GM18861 (cell line): ENCODE results near the gene CMIP.
A peak's percentile ranks its signal among the peaks of the same experiment; 100 is the strongest.
"Not testable (repeated sequence)": the region's sequence is repeated elsewhere in the genome, so short reads cannot be mapped to it uniquely, and the experiment has no call there.

Experiments used
- ATAC-seq: cut with Tn5 transposase; IDR thresholded peaks from one replicate; pipeline ENCODE4 v1.9.1; 2021; ENCODE audit not compliant: unreplicated experiment

CMIP gene

DNA sequence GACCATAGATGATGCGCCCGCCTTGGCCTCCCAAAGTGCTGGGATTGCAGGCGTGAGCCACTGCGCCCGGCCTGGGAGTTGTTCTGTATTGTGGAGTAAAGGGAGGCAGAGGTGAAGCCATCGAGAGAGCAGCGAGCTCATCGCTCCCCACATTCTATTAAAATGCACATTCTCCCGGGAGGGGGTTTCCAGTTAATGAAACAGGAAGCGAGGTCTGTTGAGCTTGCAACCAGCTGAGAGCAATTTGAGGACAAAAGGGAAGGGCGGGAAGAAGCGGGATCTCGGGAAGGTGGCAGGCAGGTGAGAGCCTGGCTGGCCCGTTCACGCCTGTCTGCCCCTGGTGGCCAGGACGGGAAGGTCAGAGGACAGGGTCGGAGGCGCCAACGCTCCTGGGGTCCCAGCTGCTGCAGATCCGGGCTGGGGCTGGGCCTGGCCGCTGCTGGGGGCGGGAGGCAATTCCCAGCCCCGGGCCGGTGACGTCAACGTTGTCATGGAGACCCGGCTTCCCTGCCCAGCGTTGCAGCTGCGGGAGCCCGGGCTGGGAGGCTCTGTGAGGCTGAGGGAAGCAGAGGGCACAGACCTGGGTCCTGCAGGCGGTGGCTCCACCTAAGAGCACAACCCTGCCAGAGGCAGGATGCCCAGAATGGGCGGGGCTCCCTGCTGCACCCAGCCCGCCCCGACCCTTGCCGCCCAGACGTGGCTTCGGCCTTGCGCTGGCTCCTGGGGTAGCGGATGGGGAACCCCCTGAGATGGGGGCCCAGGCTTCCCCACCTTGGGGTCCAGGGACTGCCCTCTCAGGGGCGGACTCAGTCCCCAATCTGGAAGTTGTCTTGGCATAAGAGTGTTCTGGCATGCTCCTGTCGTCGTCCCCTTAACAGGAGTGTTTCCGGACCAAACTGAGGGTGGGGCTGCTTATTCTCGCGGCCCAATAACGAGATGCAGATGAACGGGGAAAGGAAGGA, 285.8 kb downstream of the CMIP start:
- no peak for ATAC-seq

GRCh38 chr16:81731649-81732048, 287.0 kb downstream of the CMIP start:
- ATAC-seq = no peak

- no peak for ATAC-seq
Observed at GRCh38 chr16:81732699-81733098, 288.1 kb downstream of the CMIP start.

DNA sequence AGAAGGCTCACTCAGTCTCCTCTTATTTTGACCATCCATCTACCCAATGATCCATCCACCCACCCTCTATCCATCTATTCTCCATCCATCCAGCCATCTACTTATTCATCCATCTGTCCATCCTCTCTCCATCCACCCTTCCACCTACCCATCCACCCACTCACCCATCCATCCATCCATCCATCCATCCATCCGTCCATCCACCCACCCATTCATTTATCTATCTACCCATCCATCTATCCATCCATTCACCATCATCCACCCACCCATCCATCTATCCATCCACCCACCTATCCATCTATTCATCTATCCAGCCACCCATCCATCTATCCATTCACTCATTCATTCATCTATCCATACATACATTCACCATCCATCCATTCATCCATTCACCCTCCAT, 288.7 kb downstream of the CMIP start:
- ATAC-seq = no peak

DNA sequence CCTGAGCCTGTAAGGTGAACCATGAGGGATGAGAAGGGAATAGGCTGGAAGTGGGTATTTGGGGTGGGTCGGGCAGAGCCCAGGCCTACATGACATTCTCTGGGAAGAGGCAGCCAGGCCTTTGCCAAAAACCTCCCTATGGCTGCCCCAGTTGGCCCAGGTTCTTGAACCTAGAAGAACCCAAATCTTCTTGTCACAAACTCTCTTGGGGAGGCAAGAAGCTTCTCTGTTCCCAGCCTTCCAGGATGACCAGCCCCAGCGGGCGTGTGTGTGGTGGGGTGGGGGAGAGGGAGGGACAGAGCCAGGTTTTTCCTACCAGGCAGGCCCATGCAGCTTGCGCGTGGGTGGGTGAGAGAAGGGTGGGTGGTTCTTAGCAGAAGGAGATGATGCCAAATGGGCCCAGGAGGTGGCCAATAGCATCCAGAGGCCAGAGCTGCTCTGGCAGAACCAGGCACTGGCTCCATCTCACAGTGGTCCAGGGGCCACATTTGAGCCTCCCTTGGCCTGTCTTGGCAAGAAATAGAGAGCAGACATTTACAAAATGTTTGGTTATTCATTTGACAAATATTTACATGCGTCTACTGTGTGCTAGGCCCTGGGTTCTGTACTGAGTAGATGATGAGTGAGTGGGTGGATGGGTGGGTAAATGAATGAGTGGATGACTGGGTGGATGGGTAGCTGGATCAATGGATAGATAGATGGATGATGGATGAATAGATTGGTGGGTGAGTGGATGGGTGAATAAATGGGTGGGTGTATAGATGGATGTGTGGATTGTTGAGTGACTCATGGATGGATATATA, 290.2 kb downstream of the CMIP start:
- ATAC-seq = no peak

DNA sequence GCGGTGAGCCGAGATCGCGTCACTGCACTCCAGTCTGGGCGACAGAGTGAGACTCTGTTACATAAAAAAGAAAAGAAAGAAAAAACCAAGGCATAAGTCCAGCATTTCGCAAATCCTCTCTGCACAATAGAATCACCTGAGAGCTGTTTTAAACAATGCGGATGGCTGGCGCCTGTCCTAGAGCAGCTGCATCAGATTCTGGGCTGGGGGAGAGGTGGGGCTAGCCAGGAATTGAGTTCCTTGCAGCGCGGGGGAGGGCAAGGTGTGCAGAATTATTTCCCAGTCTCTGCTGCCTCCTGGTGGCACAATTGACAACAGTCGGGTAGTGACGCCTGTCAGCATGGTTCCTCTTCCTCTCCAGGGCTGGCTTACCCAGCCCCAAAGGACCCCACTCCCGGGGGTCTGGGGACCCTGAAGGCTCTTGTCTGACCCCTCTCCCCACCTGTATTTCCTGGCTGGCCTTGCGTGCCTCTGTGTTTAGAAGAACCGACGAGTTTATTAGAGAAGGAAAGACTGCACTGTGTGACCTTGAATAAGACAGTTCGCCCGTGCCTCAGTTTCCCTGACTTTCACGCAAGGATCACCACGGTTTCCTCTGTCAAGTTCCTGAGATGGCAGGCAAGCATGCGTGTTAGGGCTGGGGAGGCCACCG, 293.4 kb downstream of the CMIP start:
- ATAC-seq = no peak

GRCh38 chr16:81738783-81739496, 294.3 kb downstream of the CMIP start:
- peak; percentile 30 for ATAC-seq

- no peak for ATAC-seq
Observed at GRCh38 chr16:81739503-81739902, 294.9 kb downstream of the CMIP start.

DNA sequence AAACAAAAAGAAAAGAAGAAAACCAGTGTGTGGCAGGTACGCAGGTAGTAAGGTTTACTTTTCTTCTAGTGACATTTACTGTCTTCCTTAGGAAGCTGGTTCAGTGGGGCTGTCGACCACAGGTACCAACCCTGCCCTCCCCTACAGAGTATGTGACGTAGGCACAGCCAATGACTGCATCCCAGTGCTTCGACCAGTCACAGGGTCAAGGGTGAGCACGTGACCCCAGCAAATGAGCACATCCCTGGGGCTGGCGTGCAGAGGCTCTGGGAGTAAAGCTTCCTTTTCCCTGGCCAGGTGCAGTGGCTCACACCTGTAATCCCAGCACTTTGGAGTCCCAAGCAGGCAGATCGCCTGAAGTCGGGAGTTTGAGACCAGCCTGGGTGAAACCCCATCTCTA, 295.6 kb downstream of the CMIP start:
- peak; percentile 77 for ATAC-seq

GRCh38 chr16:81741430-81741770, 296.8 kb downstream of the CMIP start:
- ATAC-seq = not testable (repeated sequence)

DNA sequence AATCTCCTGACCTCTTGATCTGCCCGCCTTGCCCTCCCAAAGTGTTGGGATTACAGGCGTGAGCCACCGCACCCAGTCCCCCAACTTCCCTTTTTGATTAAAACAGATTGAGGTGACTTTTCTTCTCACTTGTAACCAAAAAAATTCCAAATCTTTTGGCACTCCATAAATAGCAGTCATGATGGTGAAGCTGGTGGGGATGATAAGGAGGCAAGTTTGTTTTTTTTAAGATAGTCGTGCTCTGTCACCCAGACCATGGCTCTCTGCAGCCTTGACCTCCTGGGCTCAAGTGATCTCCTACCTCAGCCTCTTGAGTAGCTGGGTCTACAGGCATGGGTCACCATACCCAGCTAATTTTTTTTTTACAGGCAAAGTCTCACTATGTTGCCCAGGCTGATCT, 299.8 kb downstream of the CMIP start:
- ATAC-seq = no peak

- ATAC-seq = no peak
Observed at GRCh38 chr16:81744911-81745310, 300.3 kb downstream of the CMIP start.

DNA sequence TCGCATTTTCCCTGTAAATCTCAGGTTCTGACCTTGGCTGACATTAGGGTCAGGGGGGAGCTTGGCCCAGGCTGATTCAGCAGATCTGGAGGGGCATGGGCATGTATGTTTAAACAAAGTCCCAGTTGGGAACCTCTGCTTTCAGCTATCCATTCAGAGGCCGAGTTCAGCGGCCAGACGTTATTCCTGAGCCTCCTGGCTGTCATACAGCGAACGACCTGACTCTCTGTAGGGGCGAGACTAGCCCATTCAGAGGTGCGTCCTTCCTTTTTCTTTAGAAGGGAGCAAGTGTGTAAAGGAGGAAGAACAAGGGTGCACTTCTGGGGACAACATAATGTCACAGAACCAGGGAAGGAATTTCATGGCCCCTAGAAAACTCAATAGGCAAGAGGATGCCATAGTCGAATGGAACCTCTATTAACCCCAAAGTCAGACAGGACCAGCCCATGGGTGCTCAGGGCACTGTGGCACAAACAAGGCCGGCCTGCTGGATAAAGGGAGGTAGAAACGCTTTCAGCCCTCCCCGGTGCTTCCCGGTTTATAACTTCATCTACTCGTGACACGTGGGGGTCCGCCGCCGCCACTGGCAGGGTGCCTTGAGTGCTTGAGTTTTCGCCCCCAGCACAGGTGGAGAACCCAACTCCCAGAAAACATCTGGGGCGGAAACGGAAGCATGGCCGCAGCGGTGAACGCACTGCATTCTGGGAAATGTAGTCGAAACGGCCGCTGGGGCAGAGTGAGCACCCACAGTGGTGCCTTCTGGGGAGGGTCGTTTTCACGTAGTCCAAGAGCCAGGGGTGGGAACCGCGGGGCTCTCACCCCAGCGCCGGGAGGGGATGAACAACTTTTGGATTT, 301.3 kb downstream of the CMIP start:
- peak; percentile 57 for ATAC-seq

DNA sequence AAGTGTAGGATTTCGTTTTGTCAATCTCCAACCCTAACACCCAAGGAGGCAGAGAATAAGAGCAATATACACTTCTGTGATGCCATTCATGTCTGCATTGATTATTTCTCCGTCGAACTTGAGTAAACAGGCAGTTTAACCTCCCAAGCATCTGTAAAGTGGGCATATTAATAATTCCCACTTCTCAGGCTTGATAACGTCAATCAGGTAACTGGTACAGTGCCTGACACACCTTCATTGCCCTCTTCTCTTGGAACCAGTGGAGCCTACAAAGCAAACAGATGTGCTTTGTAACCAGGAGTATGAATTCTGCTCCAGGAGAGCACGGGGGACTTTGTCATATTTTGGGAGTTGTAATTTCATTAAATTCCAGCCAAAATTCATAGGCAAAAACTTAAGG, 302.0 kb downstream of the CMIP start:
- no peak for ATAC-seq

DNA sequence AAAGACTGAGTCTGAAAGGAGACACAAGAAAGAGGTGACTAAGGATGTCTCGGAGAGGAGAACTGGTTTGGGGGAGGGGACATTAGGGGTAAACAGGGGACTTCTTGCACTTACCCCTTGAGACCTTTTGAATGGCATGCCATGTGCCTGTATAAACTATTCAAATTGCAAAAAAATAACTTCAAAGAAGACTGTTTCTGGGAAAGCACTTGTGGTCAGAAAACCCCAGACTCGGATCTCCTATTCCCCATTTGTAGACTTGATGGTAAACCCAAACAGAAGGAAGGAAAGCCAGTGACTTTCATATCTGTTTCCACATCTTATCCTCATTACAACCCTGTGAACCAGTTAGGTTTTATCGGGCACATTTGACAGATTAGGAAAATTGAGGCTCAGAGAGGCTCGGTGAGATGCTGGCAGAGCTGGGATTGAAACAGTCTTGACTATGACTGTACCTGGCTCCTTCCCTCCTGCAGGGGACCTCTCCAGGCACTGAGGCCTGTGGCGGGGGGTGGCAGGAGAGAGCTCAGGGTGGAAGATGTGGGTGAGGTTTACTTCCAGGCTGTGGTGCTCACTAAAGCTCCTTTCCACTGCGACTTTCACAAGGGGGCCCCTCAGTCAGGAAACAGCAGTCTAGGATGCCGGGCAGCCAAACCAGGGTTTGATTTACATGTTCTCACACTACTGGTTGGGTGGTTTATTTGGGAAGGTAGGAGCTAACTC, 304.0 kb downstream of the CMIP start:
- no peak for ATAC-seq

GRCh38 chr16:81752225-81752875, 307.7 kb downstream of the CMIP start:
- ATAC-seq = peak; percentile 81

DNA sequence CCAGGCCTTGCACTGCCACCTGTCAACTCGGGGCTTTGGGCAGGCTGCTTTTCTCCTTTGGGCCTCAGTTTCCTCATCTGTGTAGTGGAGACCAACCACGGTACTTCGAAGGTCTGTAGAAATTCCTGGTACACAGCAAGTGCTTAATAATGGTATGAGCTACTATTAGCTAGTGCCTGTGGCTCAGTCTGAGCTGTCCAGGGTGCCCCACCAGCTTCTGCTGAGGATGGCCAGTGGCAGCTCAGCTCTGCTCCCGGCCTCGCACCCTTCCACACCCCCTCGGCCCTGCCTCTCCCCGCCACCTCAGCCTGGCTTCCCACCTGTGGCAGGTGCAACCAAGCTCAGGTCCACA, 308.2 kb downstream of the CMIP start:
- no peak for ATAC-seq

DNA sequence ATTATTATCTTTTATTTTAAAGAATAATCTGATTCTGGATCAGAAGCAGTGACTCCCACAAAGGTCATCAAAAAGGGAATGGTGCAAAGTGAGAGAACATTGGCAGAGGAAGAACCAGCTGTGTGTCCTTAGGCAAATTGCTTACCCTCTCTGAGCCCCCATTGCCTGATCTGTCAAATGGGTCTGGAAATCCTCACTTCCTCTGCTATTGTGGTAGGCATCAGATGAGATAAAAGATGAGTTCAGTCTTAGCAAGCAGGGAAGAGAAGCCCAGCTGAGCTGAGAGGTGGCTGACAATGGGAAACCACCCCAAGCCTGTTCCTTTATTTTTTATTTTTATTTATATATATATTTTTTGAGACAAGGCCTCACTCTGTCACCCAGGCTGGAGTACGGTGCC, 310.2 kb downstream of the CMIP start:
- ATAC-seq = no peak
